SIG-M5 treated with dmso at 0.1 percent for 504 hours (cell line): Measurements from ENCODE around the gene CANT1.

ENCODE experiments used
- DNase-seq: peaks from one replicate; lab custom pipeline; 2025; ENCODE audit not compliant: unreplicated experiment; lab: John Stamatoyannopoulos, UW

The CANT1 gene

GRCh38 chr17:79010304-79010646, 711 bp upstream of the CANT1 start:
- DNase-seq = no peak

GRCh38 chr17:79008666-79009387, 737 bp downstream of the CANT1 start:
- DNase-seq = no peak

GRCh38 chr17:79007504-79008381, 1.8 kb downstream of the CANT1 start:
- no peak for DNase-seq

GRCh38 chr17:79006794-79007503, 2.6 kb downstream of the CANT1 start:
- DNase-seq = no peak

- DNase-seq = no peak
Measured at GRCh38 chr17:79006046-79006445, 3.5 kb downstream of the CANT1 start.

- DNase-seq = no peak
Measured at GRCh38 chr17:79005063-79005861, 4.3 kb downstream of the CANT1 start.

- no peak for DNase-seq
Measured at GRCh38 chr17:79003661-79004411, 5.7 kb downstream of the CANT1 start.

GRCh38 chr17:79002796-79003593, 6.6 kb downstream of the CANT1 start:
- no peak for DNase-seq

GRCh38 chr17:79002291-79002690, 7.3 kb downstream of the CANT1 start:
- DNase-seq = no peak

- DNase-seq = no peak
Measured at GRCh38 chr17:79001190-79002020, 8.2 kb downstream of the CANT1 start.

- DNase-seq = no peak
Measured at GRCh38 chr17:79000396-79001189, 9.0 kb downstream of the CANT1 start.

GRCh38 chr17:78999947-79000395, 9.6 kb downstream of the CANT1 start:
- no peak for DNase-seq

- DNase-seq = no peak
Measured at GRCh38 chr17:78999056-78999768, 10.4 kb downstream of the CANT1 start.

- no peak for DNase-seq
Measured at GRCh38 chr17:78998311-78999055, 11.1 kb downstream of the CANT1 start.

GRCh38 chr17:78997881-78998280, 11.7 kb downstream of the CANT1 start:
- no peak for DNase-seq

- no peak for DNase-seq
Measured at GRCh38 chr17:78997231-78997741, 12.3 kb downstream of the CANT1 start.
